A673 (cell line): ENCODE data around the gene UBL4B. TPM values are rescaled to one million over a fixed set of nuclear protein-coding genes. Genes with fewer than 3 reads are reported as not detected.
A peak's percentile ranks its signal among the peaks of the same experiment; 100 is the strongest.
"Not testable (repeated sequence)": the region's sequence is repeated elsewhere in the genome, so short reads cannot be mapped to it uniquely, and the experiment has no call there.

Experiments
- BruUV-seq: library from RNA; stranded (reverse); fragments of 400-500 nt; replicated peaks from 2 replicates; lab custom pipeline; 2021; lab: Mats Ljungman, UMichigan
- CTCF ChIA-PET: fragments of 300-600 bp; sonication (Branson Sonifier 250); formaldehyde crosslinking; loops from one replicate; lab custom pipeline; 2022; ENCODE audit warnings: antibody characterized with exemption; lab: Charles Lee
- POLR2A ChIA-PET: fragments of 300-600 bp; sonication (Branson Sonifier 250); formaldehyde crosslinking; loops from one replicate; lab custom pipeline; 2022; ENCODE audit warnings: antibody characterized with exemption; ENCODE audit not compliant: low non-redundant PET; lab: Charles Lee
- DNase-seq: peaks from one replicate; pipeline ENCODE4 v3.0.0-alpha.2; 2015; ENCODE audit warnings: low spot score
- H3K27ac ChIP-seq: fragments of 200-600 bp; sonication (generic); 2 replicates; pipeline ENCODE4 v1.5.1; 2016; ENCODE audit warnings: mixed run types, low read depth, mild to moderate bottlenecking, mixed read lengths, antibody characterized with exemption, low read length; ENCODE audit not compliant: poor library complexity, severe bottlenecking
- H3K27me3 ChIP-seq: fragments of 200-600 bp; sonication (generic); replicated peaks from 2 replicates; pipeline ENCODE4 v1.6.1; 2017; ENCODE audit warnings: mixed run types, low read depth, mild to moderate bottlenecking, mixed read lengths, antibody characterized with exemption, low read length; ENCODE audit not compliant: insufficient read depth, poor library complexity
- H3K36me3 ChIP-seq: fragments of 200-600 bp; sonication (generic); 2 replicates; pipeline ENCODE4 v1.6.1; 2016; ENCODE audit warnings: mixed run types, mild to moderate bottlenecking, mixed read lengths, antibody characterized with exemption, low read length; ENCODE audit not compliant: insufficient read depth, poor library complexity, severe bottlenecking
- H3K4me1 ChIP-seq: fragments of 200-600 bp; sonication (generic); 2 replicates; pipeline ENCODE4 v1.6.1; 2017; ENCODE audit warnings: mixed run types, mild to moderate bottlenecking, mixed read lengths, antibody characterized with exemption, low read length; ENCODE audit not compliant: insufficient read depth, poor library complexity, severe bottlenecking
- H3K4me3 ChIP-seq: fragments of 200-600 bp; sonication (generic); 2 replicates; pipeline ENCODE4 v1.5.1; 2016; ENCODE audit warnings: low read depth, mixed run types, mild to moderate bottlenecking, mixed read lengths, low read length; ENCODE audit not compliant: poor library complexity, severe bottlenecking
- H3K9me3 ChIP-seq: fragments of 200-600 bp; sonication (generic); 2 replicates; pipeline ENCODE4 v1.6.1; 2016; ENCODE audit warnings: mixed run types, low read depth, mild to moderate bottlenecking, mixed read lengths, antibody characterized with exemption, low read length; ENCODE audit not compliant: poor library complexity, severe bottlenecking
- EZH2 ChIP-seq: fragments of 200-600 bp; sonication (generic); IDR thresholded peaks from 2 replicates; pipeline ENCODE4 v1.6.1; 2017; ENCODE audit warnings: borderline replicate concordance, low read depth, mild to moderate bottlenecking, mixed read lengths, antibody characterized with exemption, low read length; ENCODE audit not compliant: poor library complexity, severe bottlenecking
- intact Hi-C: fragments of 100-400 bp; cut with micrococcal nuclease; formaldehyde crosslinking; loops from one replicate; pipeline ENCODE4 v1.10.0; 2022; ENCODE audit not compliant: unreplicated experiment
- total RNA-seq: library from RNA; stranded (reverse); gene quantifications from 2 replicates; pipeline ENCODE4 v1.2.3, GENCODE V29; 2021
- TF ChIP-seq, protein P1 (sequence below): fragments of 300-800, 200-600 bp; sonication (generic); conservative IDR thresholded peaks from 2 replicates; pipeline ENCODE4 v1.5.1; 2017; ENCODE audit warnings: low read depth, mild to moderate bottlenecking, antibody characterized with exemption, low read length, moderate library complexity, mixed read lengths

Gene UBL4B
- total RNA-seq, 1 experiment from 2014 or later: not detected

DNA sequence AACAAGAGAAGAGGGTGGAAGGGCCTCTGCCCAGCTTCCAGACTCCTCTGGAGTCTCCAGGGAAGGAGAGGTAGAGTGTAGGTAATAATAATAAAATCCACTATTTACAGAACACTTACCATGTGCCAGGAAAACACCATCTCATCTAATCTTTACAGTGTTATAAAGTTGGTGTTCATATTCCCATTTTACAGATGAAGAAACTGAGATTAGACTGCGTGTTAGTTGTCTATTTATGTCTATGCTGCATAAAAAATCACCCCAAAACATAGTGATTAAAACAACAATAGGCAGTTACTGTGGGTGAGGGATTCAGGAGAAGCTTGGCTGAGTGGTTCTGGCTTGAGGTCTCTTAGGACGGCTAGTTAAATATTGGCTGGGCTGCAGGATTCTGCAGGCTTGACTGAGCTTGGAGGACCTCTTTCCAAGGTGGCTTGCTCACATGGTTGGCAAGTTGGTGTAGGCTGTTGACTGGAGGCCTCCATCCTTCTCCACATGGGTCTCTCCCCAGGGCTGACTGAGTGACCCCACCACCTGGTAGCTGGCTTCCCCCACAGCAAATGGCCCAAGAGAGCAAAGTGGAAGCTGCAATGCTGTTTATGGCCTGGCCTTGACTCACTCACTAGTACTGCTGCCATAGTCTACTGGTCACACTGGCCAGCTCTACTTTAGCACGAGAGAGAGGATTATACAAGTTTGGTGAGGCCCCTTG, 35.3 kb upstream of the UBL4B start:
- no peak overlapping the region for H3K27ac ChIP-seq
- no peaks in the 10 kb centered on the region for H3K36me3 ChIP-seq
- no peaks in the 10 kb centered on the region for H3K9me3 ChIP-seq
- POLR2A ChIA-PET: no interaction called here
- peaks cover under 1% of the 10 kb centered on the region for H3K27me3 ChIP-seq
- H3K4me3 ChIP-seq: no peak overlapping the region
- TF ChIP-seq, protein P1, sequence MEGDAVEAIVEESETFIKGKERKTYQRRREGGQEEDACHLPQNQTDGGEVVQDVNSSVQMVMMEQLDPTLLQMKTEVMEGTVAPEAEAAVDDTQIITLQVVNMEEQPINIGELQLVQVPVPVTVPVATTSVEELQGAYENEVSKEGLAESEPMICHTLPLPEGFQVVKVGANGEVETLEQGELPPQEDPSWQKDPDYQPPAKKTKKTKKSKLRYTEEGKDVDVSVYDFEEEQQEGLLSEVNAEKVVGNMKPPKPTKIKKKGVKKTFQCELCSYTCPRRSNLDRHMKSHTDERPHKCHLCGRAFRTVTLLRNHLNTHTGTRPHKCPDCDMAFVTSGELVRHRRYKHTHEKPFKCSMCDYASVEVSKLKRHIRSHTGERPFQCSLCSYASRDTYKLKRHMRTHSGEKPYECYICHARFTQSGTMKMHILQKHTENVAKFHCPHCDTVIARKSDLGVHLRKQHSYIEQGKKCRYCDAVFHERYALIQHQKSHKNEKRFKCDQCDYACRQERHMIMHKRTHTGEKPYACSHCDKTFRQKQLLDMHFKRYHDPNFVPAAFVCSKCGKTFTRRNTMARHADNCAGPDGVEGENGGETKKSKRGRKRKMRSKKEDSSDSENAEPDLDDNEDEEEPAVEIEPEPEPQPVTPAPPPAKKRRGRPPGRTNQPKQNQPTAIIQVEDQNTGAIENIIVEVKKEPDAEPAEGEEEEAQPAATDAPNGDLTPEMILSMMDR: no peak
- TF ChIP-seq EZH2: no peak
- no peaks in the 10 kb centered on the region for H3K4me1 ChIP-seq
- BruUV-seq: no TSS peak
- CTCF ChIA-PET: interaction anchor here (1.1 kb wide), 1 partner anchor 17 kb away, joined by 4 read pairs; no protein-coding TSS in a partner anchor
- intact Hi-C loops: no loop called here
- no peak for DNase-seq

DNA sequence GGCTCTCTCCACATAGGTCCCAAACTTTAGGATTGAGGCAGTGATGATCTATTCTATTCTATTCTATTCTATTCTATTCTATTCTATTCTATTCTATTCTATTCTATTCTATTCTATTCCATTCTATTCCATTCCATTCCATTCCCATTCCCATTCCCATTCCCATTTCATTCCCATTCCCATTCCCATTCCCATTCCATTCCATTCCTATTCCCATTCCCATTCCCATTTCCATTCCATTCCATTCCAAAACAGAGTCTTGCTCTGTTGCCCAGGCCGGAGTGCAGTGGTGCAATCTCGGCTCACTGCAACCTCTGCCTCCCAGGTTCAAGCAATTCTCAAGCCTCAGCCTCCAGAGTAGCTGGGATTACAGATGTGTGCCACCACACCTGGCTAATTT, 32.2 kb upstream of the UBL4B start:
- H3K4me1 ChIP-seq: peaks cover 17% of the 10 kb centered on the region
- CTCF ChIA-PET, H3K9me3 ChIP-seq, H3K27ac ChIP-seq, H3K4me3 ChIP-seq, DNase-seq, POLR2A ChIA-PET, BruUV-seq, intact Hi-C loops, H3K36me3 ChIP-seq: not testable (repeated sequence)
- H3K27me3 ChIP-seq: peaks cover 31% of the 10 kb centered on the region

DNA sequence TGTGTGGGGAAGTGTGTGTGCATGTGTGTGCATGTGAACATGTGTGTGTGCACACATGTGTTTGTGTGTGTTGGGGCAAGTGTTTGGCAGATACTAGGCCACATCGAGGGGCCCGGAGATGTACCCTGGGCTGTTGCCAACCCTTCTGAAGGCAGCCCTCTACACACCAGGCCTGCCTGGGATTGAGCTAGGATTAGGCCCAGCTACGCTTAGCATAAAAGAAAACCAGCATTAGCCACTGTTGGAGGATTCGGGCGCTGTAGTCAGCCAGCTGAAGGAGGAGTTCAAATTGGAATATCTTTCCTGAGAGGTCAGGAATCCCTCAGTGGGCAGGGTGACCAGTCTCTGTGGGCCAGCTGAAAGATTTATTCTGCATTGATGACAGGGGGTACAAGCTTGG, 31.2 kb upstream of the UBL4B start:
- H3K4me1 ChIP-seq: peaks cover 17% of the 10 kb centered on the region
- CTCF ChIA-PET: no interaction called here
- H3K27ac ChIP-seq: no peak overlapping the region
- H3K9me3 ChIP-seq: no peaks in the 10 kb centered on the region
- intact Hi-C loops: no loop called here
- H3K36me3 ChIP-seq: no peaks in the 10 kb centered on the region
- DNase-seq: no peak
- peaks cover 41% of the 10 kb centered on the region for H3K27me3 ChIP-seq
- BruUV-seq: no TSS peak
- TF ChIP-seq EZH2: no peak
- TF ChIP-seq, protein P1: no peak
- POLR2A ChIA-PET: no interaction called here
- no peak overlapping the region for H3K4me3 ChIP-seq

DNA sequence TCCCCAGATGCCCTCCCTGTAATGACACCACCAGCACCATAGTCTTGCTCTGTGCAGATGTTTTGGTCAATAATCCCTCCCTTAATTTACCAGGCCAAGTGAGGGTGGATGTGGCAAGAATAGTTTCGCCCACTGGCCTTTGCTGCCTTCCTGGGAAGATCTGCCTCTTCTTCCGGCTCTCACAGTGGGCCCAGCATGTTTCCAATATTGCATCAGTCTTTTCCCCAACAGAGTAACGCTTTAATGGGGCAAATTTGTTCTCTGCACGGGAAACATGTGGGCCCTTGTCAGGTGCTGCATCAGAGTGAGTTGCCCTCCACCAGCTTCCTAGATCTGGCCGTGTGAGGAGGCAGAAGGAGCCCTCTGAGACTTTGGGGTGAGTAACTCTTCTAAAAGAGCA, 29.8 kb upstream of the UBL4B start:
- no peak for TF ChIP-seq EZH2
- TF ChIP-seq, protein P1: no peak
- ChIA-PET CTCF (no interaction called here), POLR2A (no interaction called here)
- no TSS peak for BruUV-seq
- intact Hi-C loops: no loop called here
- Histone ChIP-seq H3K4me3 (no peak overlapping the region), H3K36me3 (no peaks in the 10 kb centered on the region), H3K27ac (no peak overlapping the region), H3K4me1 (peaks cover 17% of the 10 kb centered on the region), H3K9me3 (no peaks in the 10 kb centered on the region), H3K27me3 (peaks cover 56% of the 10 kb centered on the region)
- DNase-seq: peak; percentile 33
